Activated T-cell treated with anti-CD3 and anti-CD28 coated beads, Interleukin-2, amount 50 U/mL, for 1 hour (primary cell): Measurements from ENCODE around the gene RPRD1A.
"Not testable (repeated sequence)": the region's sequence is repeated elsewhere in the genome, so short reads cannot be mapped to it uniquely, and the experiment has no call there.

ENCODE experiments used
- DNase-seq: peaks from one replicate; pipeline ENCODE4 v3.0.0-alpha.2; 2020

Gene RPRD1A

GRCh38 chr18:36075862-36076587 lies 8.7 kb upstream of the RPRD1A start:
- no peak for DNase-seq

GRCh38 chr18:36074435-36074834 lies 7.1 kb upstream of the RPRD1A start:
- DNase-seq = no peak

GRCh38 chr18:36073676-36074075 lies 6.3 kb upstream of the RPRD1A start:
- DNase-seq = no peak

GRCh38 chr18:36072406-36072805 lies 5.0 kb upstream of the RPRD1A start:
- not testable (repeated sequence) for DNase-seq

GRCh38 chr18:36066686-36067054 lies 689 bp downstream of the RPRD1A start:
- no peak for DNase-seq

- no peak for DNase-seq
These were observed 1.4 kb downstream of the RPRD1A start for GRCh38 chr18:36066001-36066400.

- DNase-seq = not testable (repeated sequence)
These were observed 2.6 kb downstream of the RPRD1A start for GRCh38 chr18:36064809-36065079.

- no peak for DNase-seq
These were observed 3.1 kb downstream of the RPRD1A start for GRCh38 chr18:36064027-36064808.

- DNase-seq = no peak
These were observed 8.7 kb downstream of the RPRD1A start for GRCh38 chr18:36058674-36059073.

GRCh38 chr18:36051760-36052159 lies 15.6 kb downstream of the RPRD1A start:
- DNase-seq = no peak

GRCh38 chr18:36050479-36050878 lies 16.9 kb downstream of the RPRD1A start:
- no peak for DNase-seq

GRCh38 chr18:36047521-36047920 lies 19.8 kb downstream of the RPRD1A start:
- no peak for DNase-seq

- DNase-seq = no peak
These were observed 20.5 kb downstream of the RPRD1A start for GRCh38 chr18:36046898-36047297.

GRCh38 chr18:36045241-36045991 lies 21.9 kb downstream of the RPRD1A start:
- DNase-seq = no peak

GRCh38 chr18:36043153-36043552 lies 24.2 kb downstream of the RPRD1A start:
- DNase-seq = no peak

GRCh38 chr18:36041146-36041545 lies 26.2 kb downstream of the RPRD1A start:
- no peak for DNase-seq

- no peak for DNase-seq
These were observed 29.2 kb downstream of the RPRD1A start for GRCh38 chr18:36038102-36038663.

- no peak for DNase-seq
These were observed 32.1 kb downstream of the RPRD1A start for GRCh38 chr18:36035253-36035652.

- no peak for DNase-seq
These were observed 33.0 kb downstream of the RPRD1A start for GRCh38 chr18:36034299-36034895.

- no peak for DNase-seq
These were observed 35.5 kb downstream of the RPRD1A start for GRCh38 chr18:36031903-36032302.

GRCh38 chr18:36031407-36031806 lies 36.0 kb downstream of the RPRD1A start:
- no peak for DNase-seq

- DNase-seq = no peak
These were observed 38.5 kb downstream of the RPRD1A start for GRCh38 chr18:36028859-36029258.

- no peak for DNase-seq
These were observed 42.3 kb downstream of the RPRD1A start for GRCh38 chr18:36025025-36025424.
